Fibroblast of pulmonary artery (primary cell): ENCODE results near the gene LIMS2.

Experiments
- DNase-seq: peaks from one replicate; pipeline ENCODE4 v3.0.0-alpha.2; 2010; ENCODE audit warnings: low read depth
- H3K4me3 ChIP-seq: replicated peaks from 2 replicates; pipeline ENCODE4 v1.5.1; 2011; ENCODE audit warnings: low read depth, mild to moderate bottlenecking, control low read depth, low read length, moderate library complexity
- CTCF ChIP-seq: IDR thresholded peaks from 2 replicates; pipeline ENCODE4 v1.5.1; 2011; ENCODE audit warnings: mild to moderate bottlenecking, control low read depth, low read length, inconsistent platforms; ENCODE audit errors: missing control alignments

Gene LIMS2

GRCh38 chr2:127634626-127635379 lies 40.5 kb downstream of the LIMS2 start:
- no peak overlapping the region for H3K4me3 ChIP-seq
- no peak for TF ChIP-seq CTCF
- no peak for DNase-seq

GRCh38 chr2:127634066-127634617 lies 41.2 kb downstream of the LIMS2 start:
- TF ChIP-seq CTCF, result no peak
- no peak for DNase-seq
- no peak overlapping the region for H3K4me3 ChIP-seq

GRCh38 chr2:127633556-127634065 lies 41.7 kb downstream of the LIMS2 start:
- DNase-seq, result no peak
- H3K4me3 ChIP-seq, result no peak overlapping the region
- TF ChIP-seq CTCF, result no peak

GRCh38 chr2:127632592-127633489 lies 42.5 kb downstream of the LIMS2 start:
- no peak for DNase-seq
- no peak for TF ChIP-seq CTCF
- H3K4me3 ChIP-seq, result no peak overlapping the region

GRCh38 chr2:127631997-127632581 lies 43.2 kb downstream of the LIMS2 start:
- no peak for TF ChIP-seq CTCF
- no peak overlapping the region for H3K4me3 ChIP-seq

GRCh38 chr2:127631541-127631996 lies 43.8 kb downstream of the LIMS2 start:
- DNase-seq, result no peak
- no peak for TF ChIP-seq CTCF
- H3K4me3 ChIP-seq, result no peak overlapping the region

More at GRCh38 chr2:127631997-127632581, 43.2 kb downstream of the LIMS2 start:
- no peak for DNase-seq
